GM19025 (cell line): ENCODE data around the gene TSC1.
A peak's percentile ranks its signal among the peaks of the same experiment; 100 is the strongest.
"Not testable (repeated sequence)": the region's sequence is repeated elsewhere in the genome, so short reads cannot be mapped to it uniquely, and the experiment has no call there.

Experiments used
- ATAC-seq: cut with Tn5 transposase; IDR thresholded peaks from one replicate; pipeline ENCODE4 v1.9.1; 2021; ENCODE audit warnings: mild to moderate bottlenecking, low read depth, moderate library complexity; ENCODE audit not compliant: unreplicated experiment

TSC1 gene

DNA sequence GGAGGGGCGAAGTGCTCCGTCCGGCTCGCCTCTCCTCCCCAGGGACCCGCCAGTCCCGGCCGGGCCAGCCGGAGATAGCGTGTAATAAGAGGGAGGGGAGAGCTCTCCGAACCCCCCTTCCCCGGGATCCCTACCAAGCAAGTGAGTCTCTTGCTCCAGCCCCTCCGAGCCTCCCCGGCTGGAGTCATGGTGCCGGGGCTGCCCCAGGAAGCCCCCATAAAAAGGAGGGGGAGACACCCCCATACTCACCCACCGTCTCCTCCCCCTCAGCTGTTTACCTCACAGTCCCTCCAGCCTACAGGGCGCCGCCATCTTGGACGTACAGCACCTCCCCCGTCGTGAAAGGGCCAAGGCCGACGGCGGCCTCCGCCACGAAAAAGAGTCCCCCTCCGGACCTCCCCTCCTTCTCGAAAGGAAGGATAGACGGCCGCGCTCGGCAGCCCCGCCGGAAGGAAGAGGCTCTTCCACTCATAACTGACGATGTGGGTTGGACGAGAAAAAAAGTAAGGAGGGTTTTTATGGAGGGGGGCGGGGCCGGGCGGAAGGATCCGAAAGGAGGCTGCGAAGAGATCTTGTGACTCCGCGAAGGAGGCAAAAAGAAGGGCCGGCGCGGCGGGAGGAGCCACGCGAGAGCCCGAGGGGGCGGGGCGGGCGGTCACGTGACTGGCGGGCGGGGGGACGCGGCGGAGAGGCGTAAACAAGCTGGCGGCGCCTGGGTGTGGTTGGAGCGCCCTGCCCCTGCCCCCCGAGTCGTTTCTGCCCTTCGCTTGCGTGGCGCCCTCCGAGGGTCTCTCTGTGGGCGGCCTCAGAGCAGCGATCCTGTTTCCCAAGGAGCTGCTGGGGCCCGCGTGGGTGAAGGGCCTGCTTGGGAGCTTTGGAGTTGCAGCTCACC, at the start of gene TSC1:
Gene TSC1 (minus strand): TSS at position 323 of the 892 bp plus-strand sequence. CDS start 15,744 bp downstream, outside the sequence.
- ATAC-seq = peak; percentile 65

DNA sequence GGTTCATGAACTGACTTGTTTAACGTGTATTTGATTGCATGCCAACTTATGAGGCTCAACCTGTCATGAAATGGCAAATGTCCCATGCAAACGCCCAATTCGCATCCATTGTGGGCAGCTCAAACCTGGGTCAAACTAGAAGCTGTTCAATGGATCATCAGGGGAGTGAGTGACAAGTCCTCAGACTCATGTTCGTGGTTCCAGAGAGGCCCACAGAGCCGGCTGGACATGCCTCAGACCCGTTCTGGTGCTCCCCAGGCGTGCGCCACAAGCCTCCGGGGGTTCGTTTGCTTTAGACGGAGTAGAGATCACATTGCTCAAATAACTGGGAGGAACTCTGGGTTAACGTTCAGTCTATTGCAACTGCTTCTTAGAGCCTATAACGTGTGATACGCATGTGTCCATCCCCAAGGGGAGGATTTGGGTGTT, 49.1 kb upstream of the TSC1 start:
- ATAC-seq = no peak

DNA sequence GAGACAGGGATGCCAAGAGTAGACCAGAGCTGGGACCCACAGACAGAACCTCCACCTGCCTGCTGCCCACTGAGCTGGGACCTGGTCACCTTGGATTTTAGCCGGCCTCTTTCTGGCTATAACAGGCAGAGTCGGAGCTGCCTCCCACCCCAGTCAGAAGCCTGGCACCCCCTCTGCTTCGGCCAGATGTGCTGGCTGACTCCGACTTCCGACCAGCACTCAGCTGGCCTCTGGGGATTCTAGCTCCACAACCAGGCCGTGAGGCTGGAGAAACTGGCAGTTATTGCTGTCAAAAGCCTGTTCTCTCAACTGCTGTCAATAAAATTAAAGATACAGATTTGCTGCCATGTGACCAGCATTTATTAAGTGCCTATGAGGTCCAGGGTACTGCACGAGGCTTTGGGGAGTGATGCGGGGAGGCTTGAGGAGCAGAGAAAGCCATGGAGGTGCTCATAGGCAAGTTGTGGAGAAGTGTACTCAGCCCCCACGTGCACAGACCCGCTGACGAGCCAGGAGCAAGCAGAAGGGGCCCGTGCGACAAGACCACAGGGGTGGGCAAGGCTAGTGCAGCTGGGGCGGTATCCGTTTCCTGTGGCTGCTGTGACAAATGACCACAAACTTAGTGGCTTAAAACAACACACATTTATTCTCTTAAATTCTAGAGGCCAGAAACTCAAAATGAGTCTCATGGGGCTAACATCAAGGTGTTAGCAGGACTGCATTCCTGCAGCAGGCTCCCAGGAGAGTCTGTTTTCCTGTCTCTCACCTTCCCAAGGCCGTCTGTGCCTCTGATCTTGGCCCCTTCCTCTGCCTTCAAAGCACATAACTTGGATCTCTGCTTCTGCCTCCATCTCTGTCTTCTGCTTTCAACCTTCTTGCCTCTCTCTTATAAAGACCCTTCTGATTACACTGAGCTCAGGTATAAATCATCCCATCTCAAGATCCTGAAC, 47.2 kb upstream of the TSC1 start:
- no peak for ATAC-seq

DNA sequence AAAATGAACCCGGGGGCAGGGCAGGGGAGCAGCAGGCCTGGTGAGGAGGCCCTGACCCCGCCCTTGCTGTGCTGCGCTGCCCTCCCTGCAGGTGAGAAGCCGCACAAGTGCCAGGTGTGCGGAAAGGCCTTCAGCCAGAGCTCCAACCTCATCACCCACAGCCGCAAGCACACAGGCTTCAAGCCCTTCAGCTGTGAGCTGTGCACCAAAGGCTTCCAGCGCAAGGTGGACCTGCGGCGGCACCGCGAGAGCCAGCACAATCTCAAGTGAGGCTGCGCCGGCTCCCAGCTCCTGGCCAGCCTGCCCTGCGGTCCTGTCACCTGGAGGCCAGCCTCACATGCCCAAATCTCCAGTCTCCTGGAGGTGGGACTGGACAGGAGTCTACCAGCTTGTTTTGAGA, 46.4 kb upstream of the TSC1 start:
- ATAC-seq = no peak

DNA sequence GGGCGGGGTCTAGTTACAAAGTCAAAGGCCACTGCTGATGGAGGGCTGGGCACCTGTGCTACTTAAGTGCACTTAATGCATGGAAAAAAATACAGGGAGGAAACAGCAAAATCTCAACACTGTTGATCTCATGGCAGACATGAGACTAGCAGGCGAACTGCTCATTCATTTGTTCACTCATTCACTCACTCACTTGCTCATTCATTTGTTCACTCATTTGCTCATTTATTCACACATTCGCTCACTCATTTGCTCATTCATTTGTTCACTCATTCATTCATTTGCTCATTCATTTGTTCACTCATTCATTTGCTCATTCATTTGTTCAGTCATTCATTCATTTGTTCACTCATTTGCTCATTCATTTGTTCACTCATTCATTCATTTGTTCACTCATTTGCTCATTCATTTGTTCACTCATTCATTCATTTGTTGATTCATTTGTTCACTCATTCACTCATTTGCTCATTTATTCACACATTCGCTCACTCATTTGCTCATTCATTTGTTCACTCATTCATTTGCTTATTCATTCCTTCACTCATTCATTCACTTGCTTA, 45.7 kb upstream of the TSC1 start:
- not testable (repeated sequence) for ATAC-seq

DNA sequence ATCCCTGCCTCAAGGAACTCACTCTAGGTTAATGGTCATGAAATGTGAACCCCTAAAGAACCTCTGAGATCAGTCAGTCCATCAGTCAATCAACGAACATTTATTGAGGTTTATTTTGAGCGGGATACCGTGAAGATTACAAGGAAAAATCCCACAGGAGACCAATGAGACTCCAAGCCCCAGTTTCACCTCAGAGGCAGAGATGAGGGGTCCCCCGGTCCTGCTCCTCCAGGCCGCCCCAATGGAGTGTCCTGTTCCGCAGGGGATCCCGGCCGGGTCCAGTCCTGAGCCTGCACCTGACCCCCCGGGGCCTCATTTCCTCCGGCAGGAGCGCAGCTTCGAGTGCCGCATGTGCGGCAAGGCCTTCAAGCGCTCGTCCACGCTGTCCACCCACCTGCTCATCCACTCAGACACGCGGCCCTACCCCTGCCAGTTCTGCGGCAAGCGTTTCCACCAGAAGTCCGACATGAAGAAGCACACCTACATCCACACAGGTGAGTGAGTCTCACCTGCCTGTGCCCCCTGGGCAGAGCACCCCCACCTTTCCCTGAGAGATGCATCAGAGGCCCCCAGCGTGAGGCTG, 45.1 kb upstream of the TSC1 start:
- ATAC-seq = no peak

DNA sequence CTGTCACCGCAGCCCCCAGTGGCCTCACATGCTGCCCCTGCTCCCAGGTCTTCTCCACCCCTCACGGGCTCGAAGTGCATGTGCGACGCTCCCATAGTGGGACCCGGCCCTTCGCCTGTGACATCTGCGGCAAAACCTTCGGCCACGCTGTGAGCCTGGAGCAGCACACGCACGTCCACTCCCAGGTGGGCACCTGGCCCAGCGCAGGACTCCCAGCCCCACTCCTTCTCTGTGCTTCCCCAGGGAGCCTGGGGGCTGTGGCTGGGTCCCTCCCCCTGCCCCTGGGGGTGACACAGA, 44.5 kb upstream of the TSC1 start:
- ATAC-seq = no peak

DNA sequence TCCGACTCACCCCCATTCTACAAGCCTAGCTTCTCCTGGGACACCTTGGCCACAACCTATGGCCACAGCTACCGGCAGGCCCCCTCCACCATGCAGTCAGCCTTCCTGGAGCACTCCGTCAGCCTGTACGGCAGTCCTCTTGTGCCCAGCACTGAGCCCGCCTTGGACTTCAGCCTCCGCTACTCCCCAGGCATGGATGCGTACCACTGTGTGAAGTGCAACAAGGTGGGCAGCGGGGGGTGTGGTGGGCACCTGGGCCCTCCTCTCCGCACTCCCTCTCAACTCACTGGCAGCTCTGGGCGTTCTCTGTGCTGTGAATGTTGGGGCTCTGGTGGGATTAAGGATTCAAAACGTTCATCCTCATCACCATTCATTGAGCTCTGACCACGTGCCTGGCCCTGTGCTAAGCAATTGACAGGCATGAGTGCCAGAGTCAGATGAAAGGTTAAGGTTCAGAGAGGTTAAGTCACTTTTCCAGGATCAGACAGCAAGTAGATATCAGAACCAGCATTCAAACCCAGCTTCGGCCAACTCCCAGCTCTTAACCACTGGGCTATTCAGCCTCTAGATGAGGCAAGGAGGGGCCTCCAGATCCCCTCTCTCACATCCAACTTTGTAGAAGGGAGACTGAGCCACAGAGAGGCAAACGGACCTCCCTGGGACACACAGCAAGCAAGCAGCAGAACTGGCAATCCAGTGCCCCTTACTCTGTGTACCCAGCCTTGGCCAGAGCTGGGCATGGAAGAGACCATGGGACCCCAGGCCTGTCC, 44.0 kb upstream of the TSC1 start:
- no peak for ATAC-seq

DNA sequence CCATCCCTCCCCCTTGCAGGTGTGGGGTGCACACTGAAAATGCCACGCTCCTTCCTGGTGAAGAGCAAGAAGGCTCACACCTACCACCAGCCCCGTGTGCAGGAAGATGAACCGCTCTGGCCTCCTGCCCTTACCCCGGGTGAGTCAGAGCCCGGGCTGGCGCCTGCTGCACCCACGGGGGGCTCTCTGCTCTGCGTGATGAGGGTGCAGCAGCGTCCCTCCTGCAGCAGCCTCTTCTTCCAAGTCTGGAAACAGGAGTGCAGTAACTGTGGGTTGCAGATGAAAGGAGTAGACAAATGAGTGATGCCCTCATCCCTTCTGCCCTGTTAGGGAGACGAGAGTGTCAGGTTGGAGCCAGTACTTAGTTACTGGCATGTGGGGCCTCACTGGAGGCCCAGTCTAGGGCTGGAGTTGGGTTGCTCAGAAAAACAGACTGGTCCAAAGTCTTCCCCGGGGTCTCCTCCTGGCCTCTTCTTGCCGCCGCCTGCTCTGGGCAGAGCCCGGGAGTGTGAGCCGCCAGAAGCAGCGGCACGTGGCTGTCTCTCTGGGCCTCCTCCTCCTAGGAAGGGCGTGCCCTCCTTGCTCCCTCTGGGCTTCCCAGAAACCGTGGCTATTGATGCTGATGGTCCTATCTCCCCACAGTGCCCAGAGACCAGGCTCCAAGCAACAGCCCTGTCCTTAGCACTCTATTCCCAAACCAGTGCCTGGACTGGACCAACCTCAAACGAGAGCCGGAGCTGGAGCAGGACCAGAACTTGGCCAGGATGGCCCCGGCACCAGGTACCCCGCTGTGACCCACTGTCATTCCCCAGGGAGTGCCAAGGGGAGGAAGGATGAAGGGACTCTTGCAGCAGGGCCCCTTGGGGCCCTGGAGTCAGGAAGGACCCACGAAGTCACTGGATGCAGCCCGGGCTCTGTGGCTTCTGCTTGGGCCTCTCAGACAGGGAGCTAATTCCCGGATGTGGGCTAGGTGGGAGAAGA, 42.5 kb upstream of the TSC1 start:
- no peak for ATAC-seq

DNA sequence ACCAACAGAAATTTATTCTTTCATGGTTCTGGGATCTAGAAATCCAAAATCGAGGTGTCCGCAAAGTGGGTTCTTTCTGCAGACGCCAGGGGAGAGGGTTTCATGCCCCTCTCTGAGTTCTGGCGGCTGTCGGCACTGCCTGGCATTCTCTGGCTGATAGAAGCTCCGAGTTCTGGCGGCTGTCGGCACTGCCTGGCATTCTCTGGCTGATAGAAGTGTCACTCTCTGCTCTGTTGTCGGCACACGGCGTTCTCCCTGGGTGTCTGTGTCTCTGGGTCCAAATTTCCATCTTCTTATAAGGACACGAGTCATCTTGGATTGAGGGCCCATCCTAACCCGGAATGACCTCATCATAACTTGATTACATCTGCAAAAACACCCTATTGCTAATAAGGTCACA, 41.7 kb upstream of the TSC1 start:
- no peak for ATAC-seq

DNA sequence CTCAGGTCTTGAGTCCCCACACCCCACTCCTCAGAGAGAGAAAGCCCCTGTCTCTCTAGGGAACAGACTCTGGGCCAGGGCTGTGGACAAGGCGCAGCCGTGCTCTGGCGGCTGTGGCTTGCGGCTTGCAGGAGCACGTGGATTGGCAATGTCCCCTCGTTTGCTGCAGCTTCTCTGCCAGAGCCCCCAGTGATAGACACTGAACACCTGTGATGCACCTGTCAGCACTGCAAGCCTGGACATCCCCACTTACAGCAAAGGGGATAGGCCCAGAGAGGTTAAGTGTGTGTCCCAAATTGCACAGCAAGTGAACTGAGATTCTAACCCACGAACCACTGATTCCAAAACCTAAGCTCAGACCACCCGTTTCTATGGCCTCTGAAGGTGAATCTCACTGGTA, 41.1 kb upstream of the TSC1 start:
- ATAC-seq = no peak

DNA sequence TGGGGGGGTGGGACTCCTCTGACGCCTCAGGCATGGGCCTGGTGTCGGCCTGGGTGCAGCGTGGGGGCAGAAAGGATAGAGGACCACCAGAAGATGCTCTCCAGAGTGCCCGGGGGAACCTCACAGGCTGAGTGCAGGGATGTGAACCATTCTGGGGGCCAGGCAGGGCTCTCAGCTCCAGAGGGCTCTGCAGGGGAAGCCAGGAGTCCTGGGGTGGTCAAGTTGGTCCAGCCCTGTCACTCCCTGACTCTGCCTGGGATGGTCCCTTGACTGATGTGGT, 40.6 kb upstream of the TSC1 start:
- no peak for ATAC-seq

DNA sequence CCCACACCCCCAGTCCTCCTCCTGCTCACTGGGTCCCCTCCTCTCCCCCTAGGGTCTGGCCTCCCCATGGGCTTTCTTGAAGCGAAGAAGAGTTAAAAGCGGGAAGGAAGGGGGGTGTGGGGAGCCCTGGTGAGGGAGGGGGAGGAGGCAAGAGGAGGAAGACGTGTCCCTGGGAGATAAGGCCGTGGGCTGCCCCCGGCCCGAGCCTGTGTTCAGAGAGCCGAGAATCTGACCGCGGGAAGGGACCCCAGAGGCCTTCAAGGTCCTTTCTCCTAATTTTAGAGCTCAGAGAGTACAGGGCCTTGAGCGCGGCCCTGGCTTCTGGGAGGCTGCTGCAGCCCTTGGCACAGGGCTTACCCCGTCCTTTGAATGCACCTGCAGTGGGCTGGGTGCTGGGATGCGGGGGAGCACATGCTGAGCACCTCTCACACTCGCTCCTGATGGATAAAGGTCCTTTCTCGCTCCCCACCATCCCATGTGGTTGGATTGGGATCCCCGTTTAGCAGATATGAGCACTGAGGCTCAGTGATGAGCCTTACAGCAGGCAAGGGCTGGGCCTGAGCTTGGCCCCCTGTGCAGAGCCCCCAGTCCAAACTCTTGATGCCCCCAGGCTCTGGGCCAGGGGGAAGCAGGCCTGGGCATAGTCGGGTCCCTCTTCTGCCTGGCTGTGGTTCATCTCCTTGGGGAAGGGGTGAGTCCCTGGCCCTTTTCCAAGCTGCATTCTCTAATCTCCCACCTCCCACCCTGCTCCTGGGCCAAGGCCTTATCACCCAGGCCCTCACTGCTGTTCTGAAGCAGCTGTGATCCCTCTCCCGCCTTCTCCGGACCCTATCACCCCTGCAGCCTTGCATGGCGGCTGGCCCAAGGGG, 40.0 kb upstream of the TSC1 start:
- no peak for ATAC-seq

DNA sequence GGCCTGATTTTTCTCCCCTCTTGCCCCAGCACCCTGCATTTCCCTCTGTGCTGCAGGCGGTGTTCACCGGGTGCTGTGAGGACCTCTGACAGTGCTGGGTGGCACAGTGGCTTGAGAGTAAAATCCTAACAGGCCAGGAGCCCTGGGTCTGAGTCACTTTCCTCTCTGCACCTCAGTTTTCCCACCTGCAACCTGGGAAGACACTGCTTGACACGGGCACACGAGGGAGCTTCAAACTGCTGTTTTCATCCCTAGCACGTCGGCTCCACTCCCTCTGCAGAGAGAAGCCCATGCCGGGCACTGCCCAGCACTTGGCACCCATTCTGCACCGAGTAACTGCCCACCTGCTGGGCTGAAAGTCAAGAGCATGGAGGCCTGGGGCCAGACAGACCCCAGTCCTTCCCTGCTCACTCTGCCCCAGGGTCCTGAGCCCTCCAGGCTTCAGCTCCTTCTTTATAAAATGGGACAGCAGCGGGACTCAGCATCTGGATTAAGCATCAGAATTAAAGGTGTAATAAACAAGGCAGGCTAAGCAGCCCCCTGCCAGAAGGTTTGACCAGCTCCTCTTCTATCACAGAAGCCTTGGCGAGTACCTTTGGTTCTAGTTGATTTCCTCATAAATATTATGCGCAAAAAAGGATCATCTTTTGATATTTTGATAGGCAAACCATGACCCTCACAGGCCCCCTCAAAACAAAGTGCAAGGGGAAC, 39.2 kb upstream of the TSC1 start:
- no peak for ATAC-seq

DNA sequence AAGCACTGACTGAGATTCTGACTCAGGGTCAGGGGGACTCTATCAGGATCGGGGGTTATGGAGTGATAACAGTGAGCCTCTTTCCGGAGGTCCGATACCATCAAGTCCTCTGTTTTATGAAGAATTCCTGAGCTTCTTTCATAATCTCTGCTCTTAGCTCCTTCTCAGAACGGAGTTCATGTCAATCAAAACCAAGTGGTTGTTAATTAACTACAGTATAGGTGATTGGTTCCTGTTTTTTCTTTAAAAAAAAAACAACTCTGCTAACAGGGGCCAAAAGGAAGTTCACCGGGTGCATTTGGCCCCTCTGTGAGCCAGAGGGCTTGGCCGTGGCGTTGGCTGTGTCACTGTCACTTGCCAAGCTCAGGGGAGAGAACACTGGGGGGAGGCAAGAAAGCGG, 38.0 kb upstream of the TSC1 start:
- ATAC-seq = peak; percentile 55

DNA sequence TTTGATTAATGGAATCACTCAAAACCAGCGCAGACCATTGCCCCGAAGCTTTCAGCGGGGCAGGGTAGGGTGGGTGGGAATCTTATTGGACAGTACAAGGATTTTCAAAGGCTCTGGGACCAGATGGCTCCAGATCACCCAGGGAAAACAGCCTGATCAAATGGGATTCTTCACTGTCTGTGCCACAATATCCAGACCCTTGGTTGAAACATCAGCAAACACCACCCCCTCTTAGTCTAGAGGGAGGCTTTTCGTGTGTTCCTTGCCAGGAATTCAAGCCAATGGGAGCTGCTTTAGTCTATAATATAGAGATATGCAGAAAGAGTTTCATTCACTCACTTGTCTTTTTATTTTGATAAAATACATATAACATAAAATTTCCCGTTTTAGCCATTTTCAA, 35.7 kb upstream of the TSC1 start:
- ATAC-seq = no peak

DNA sequence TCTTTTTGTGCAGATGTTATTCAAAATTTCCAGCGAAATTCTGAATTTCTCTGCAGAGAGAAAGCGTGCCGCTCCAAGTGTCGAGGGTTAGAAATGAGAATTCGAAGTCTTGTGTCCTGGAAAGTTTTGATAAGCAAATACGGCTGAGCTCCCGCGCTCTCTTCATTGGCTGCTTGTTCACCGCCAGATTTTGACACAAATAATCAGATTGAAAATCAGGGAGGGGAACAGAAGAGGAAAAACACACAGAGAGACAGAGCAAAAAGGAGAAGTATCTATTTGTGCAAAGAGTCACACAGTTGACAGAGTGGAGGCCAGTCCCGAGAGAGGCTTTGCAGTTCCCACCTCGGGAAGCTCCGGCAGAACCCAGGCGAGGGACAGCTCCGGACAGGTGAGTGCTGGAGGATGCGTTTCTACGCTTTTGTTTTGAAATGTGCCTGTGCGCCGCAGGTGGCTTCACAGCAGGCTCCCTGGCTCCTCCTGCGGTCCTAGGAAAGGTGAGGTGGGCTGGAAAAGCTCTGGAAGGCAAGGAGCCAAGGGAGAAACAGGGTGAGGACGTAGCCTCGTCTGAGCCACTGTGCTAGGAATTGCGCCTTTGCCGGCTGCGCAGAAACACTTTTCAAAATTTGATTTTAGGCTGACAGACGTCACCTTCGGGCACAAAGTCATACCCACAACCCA, 34.2 kb upstream of the TSC1 start, which contains the start of gene GFI1B:
Gene GFI1B (plus strand): TSS at position 244 of the 681 bp plus-strand sequence. CDS start 7,985 bp downstream, outside the sequence.
- no peak for ATAC-seq
